ENCODE results near the gene UBE2G2. TPM values are rescaled to one million over a fixed set of nuclear protein-coding genes. Genes with fewer than 3 reads are reported as not detected.

UBE2G2 gene
- total RNA-seq, 1 experiment from 2014 or later, result 121 TPM

GRCh38 chr21:44735821-44736220 is 65.8 kb downstream of the UBE2G2 start:
- Histone ChIP-seq H3K4me1 (ENCODE audit: insufficient read depth, low read length) (no peaks in the 10 kb centered on the region), H3K56ac (ENCODE audit: insufficient read length, low read depth, low read length) (no peak overlapping the region), H4K8ac (replicated peaks; ENCODE audit: insufficient read length, low read depth, low read length) (no peak overlapping the region), H3K4me2 (ENCODE audit: insufficient read depth, insufficient read length, low read length) (no peak overlapping the region), H2BK120ac (ENCODE audit: low read depth, low read length, poor library complexity, severe bottlenecking) (no peak overlapping the region), H4K5ac (ENCODE audit: insufficient read length, low read depth, low read length) (no peak overlapping the region), H2BK15ac (ENCODE audit: low read depth, low read length) (no peak overlapping the region), H3K4ac (ENCODE audit: low read depth, low read length) (no peak overlapping the region), H2AFZ (ENCODE audit: low read length) (no peak overlapping the region), H2BK20ac (ENCODE audit: low read depth, low read length, poor library complexity, severe bottlenecking) (no peak overlapping the region), H3T11ph (ENCODE audit: low read length) (no peak overlapping the region), H3K18ac (ENCODE audit: insufficient read length, low read depth, low read length) (no peak overlapping the region), H2BK5ac (ENCODE audit: insufficient read length, low read length) (no peak overlapping the region), H3K79me2 (ENCODE audit: insufficient read depth, low read length) (no peaks in the 10 kb centered on the region), H3K14ac (ENCODE audit: insufficient read depth, low read length) (0 out of 2 replicates have a peak overlapping the region, but pooled peaks have one; percentile 10), H3K9ac (ENCODE audit: extremely low read depth, insufficient read length, low read length) (no peak overlapping the region), H3K27ac (ENCODE audit: insufficient read length, low read depth, low read length) (no peak overlapping the region), H4K20me1 (ENCODE audit: control insufficient read depth, insufficient read depth, insufficient read length) (no peaks in the 10 kb centered on the region), H3K9me3 (ENCODE audit: control insufficient read depth, low read depth, low read length) (no peaks in the 10 kb centered on the region), H2BK12ac (ENCODE audit: insufficient read length, low read depth, low read length) (no peak overlapping the region), H3K79me1 (ENCODE audit: insufficient read depth, low read depth, low read length, poor library complexity, severe bottlenecking) (no peaks in the 10 kb centered on the region), H3K23me2 (ENCODE audit: insufficient read length, low read depth, low read length, poor library complexity, severe bottlenecking) (no peaks in the 10 kb centered on the region), H3K23ac (ENCODE audit: insufficient read length, low read depth, low read length) (no peak overlapping the region), H3K27me3 (ENCODE audit: insufficient read depth, low read length) (no peaks in the 10 kb centered on the region), H2AK5ac (ENCODE audit: insufficient read length, low read length) (no peak overlapping the region), H4K91ac (ENCODE audit: insufficient read length, low read depth, low read length) (no peak overlapping the region)
- peak overlapping the region in 1 of 3 experiments; percentile 62; a peak in 1 of 7 replicates for H3K27ac Mint-ChIP-seq
- peak; percentile 27 for DNase-seq
- no CpG with 5 or more reads among the region's 6 CpGs for WGBS (ENCODE audit: extremely low coverage, insufficient read length, low lambda C conversion rate)
- H3K4me1 Mint-ChIP-seq, result peaks cover 59 to 62% of the 10 kb centered on the region in 2 experiments
- peaks cover 12% of the 10 kb centered on the region for H3K27me3 Mint-ChIP-seq (ENCODE audit: low read depth)
- no peaks in the 10 kb centered on the region for H3K9me3 Mint-ChIP-seq
- H3K4me3 Mint-ChIP-seq, result peak overlapping the region in 1 of 2 experiments; percentile 6; a peak in 2 of 5 replicates
- H3K36me3 Mint-ChIP-seq (ENCODE audit: insufficient read depth in 1 of 3, low read depth in 3 of 3), result peaks cover 0 to 10% (median 2%) of the 10 kb centered on the region in 3 experiments; a peak in 3 of 7 replicates
- no peak for TF ChIP-seq CTCF (conservative IDR thresholded peaks at IDR 0.05)

Measured in H9 (cell line).